ENCODE data around the gene DCUN1D2.

Gene DCUN1D2

DNA sequence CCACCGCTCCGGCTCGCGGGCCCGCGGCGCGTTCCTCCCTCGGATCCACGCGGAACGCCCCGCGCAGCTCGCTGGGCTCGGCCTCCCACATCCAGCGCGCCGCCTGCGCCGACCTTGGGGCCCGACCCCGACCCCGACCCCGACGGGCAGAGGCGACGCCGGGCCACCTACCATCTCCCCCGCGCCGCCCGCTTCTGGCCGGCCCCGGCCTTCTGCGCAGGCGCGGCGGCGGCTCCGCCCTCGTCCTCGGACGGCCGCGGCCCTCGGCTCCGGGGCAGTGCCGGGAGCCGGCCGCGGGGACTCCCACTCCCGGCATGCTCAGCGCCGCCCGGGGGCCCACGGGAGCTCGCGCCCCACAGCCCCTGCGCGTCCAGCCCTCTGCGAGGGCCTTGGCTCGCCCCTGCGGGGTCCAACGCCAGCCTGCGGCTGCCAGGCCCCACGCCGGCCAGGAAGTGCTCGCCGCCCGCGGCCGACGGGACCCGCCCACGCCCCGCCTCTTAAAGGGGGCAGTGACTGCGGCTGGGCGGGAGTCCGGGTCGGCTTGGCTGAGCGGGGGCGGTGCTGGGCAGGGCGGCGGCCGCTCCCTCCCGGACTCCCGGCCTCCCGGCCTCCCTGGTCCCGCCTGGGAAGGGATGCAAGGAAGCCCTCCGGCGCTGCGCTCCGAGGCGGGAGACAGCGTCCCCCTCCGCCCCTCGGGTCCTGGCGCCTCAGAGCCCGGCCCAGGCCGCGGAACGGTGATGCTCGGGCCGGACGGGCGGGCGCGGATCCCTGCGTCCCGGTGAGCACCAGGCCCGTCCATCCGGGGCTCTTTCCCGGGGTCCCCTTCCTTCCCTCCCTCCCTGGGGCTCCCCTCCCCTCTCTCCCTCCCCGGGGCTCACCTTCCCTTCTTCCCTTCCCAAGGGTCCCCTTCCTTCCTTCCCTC is at the start of gene DCUN1D2:
DCUN1D2 (minus strand) TSS at position 216 of the 922 bp plus-strand sequence; CDS start at position 174, 42 bp downstream.
- no peak for TF ChIP-seq CTCF (IDR thresholded peaks at IDR 0.05; ENCODE audit: borderline replicate concordance, insufficient read depth, low read depth, low read length)
- peak within 1 kb of the TSS; percentile 91 for H3K4me3 ChIP-seq (ENCODE audit: low read depth, low read length)

- H3K4me3 ChIP-seq (ENCODE audit: low read depth, low read length) = no peak overlapping the region
- no peak for TF ChIP-seq CTCF (IDR thresholded peaks at IDR 0.05; ENCODE audit: borderline replicate concordance, insufficient read depth, low read depth, low read length)
Measured at GRCh38 chr13:113539822-113540221, 49.3 kb upstream of the DCUN1D2 start.

- no peak overlapping the region for H3K4me3 ChIP-seq (ENCODE audit: low read depth, low read length)
- no peak for TF ChIP-seq CTCF (IDR thresholded peaks at IDR 0.05; ENCODE audit: borderline replicate concordance, insufficient read depth, low read depth, low read length)
Measured at GRCh38 chr13:113539176-113539575, 48.7 kb upstream of the DCUN1D2 start.

GRCh38 chr13:113538689-113539058 is 48.2 kb upstream of the DCUN1D2 start:
- TF ChIP-seq CTCF (IDR thresholded peaks at IDR 0.05; ENCODE audit: borderline replicate concordance, insufficient read depth, low read depth, low read length) = no peak

GRCh38 chr13:113537909-113538688 is 47.6 kb upstream of the DCUN1D2 start:
- no peak for TF ChIP-seq CTCF (IDR thresholded peaks at IDR 0.05; ENCODE audit: borderline replicate concordance, insufficient read depth, low read depth, low read length)
- H3K4me3 ChIP-seq (ENCODE audit: low read depth, low read length) = no peak overlapping the region

More at GRCh38 chr13:113538689-113539058, 48.2 kb upstream of the DCUN1D2 start:
- H3K4me3 ChIP-seq (ENCODE audit: low read depth, low read length) = no peak overlapping the region

DNA sequence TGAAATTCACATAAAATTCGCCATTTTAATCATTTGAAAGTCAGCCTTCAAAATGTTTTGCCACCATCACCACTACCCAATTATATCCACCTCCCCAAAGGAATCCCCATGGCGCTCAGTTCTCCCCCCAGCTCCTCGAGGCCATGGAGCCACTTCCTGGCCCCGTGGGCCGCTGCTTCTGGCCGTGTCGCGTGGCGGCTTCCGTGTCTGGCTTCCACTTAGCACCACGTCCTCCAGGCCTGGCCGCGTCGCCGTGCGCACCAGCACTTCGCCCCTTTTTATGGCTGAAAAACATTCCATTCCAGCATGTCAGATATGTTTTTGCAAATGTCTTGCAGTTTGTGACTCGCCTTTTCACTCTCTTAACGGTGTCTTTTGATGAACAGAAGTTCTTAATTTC is 46.7 kb upstream of the DCUN1D2 start:
- no peak overlapping the region for H3K4me3 ChIP-seq (ENCODE audit: low read depth, low read length)

More for the DNA sequence above, 46.7 kb upstream of the DCUN1D2 start:
- TF ChIP-seq CTCF (IDR thresholded peaks at IDR 0.05; ENCODE audit: borderline replicate concordance, insufficient read depth, low read depth, low read length) = no peak
